DND-41 (cell line): ENCODE measurements around the gene CD151.

Experiments used
- ATAC-seq: fragments of 200-7000 bp; cut with Tn5 transposase; 3 replicates; pipeline ENCODE4 v1.9.1; 2021; ENCODE audit warnings: low read depth; ENCODE audit not compliant: insufficient read depth
- DNase-seq: peaks from one replicate; pipeline ENCODE4 v3.0.0-alpha.2; 2020
- H2AFZ ChIP-seq: 2 replicates; pipeline ENCODE4 v1.6.0; 2012; ENCODE audit warnings: low read depth, low read length
- H3K27ac ChIP-seq: 2 replicates; pipeline ENCODE4 v1.5.1; 2012; ENCODE audit warnings: low read length, inconsistent platforms
- H3K27me3 ChIP-seq: fragments of 200-600 bp; sonication (generic); 2 replicates; pipeline ENCODE4 v1.6.0; 2012; ENCODE audit warnings: low read length, mild to moderate bottlenecking, inconsistent platforms; ENCODE audit not compliant: insufficient read depth, poor library complexity
- H3K36me3 ChIP-seq: 2 replicates; pipeline ENCODE4 v1.5.1; 2012; ENCODE audit warnings: low read length, inconsistent platforms; ENCODE audit not compliant: insufficient read depth
- H3K4me1 ChIP-seq: 2 replicates; pipeline ENCODE4 v1.5.1; 2012; ENCODE audit warnings: mild to moderate bottlenecking, low read length; ENCODE audit not compliant: insufficient read depth
- H3K4me2 ChIP-seq: 2 replicates; pipeline ENCODE4 v1.6.0; 2012; ENCODE audit warnings: mild to moderate bottlenecking, moderate library complexity, low read length, inconsistent platforms; ENCODE audit not compliant: insufficient read depth
- H3K4me3 ChIP-seq, 2 experiments: fragments of 200-600 bp in 1 of 2; shearing (Covaris generic) in 1 of 2; 2 replicates each; pipeline ENCODE4 v1.5.1; 2012 to 2016; ENCODE audit warnings: inconsistent platforms in 2 of 2, low read length in 2 of 2, mild to moderate bottlenecking in 2 of 2, low read depth in 1 of 2, moderate library complexity in 1 of 2
- H3K79me2 ChIP-seq: 2 replicates; pipeline ENCODE4 v1.6.0; 2012; ENCODE audit warnings: low read length, inconsistent platforms; ENCODE audit not compliant: insufficient read depth
- H3K9ac ChIP-seq: 2 replicates; pipeline ENCODE4 v1.6.0; 2012; ENCODE audit warnings: low read depth, mild to moderate bottlenecking, inconsistent platforms, low read length, moderate library complexity
- H3K9me3 ChIP-seq: 2 replicates; pipeline ENCODE4 v1.5.1; 2012; ENCODE audit warnings: low read length, moderate library complexity, mild to moderate bottlenecking, inconsistent platforms; ENCODE audit not compliant: insufficient read depth, severe bottlenecking
- H4K20me1 ChIP-seq: 2 replicates; pipeline ENCODE4 v1.6.0; 2012; ENCODE audit warnings: low read length; ENCODE audit not compliant: insufficient read depth
- CTCF ChIP-seq: IDR thresholded peaks from 2 replicates; pipeline ENCODE4 v1.5.1; 2012; ENCODE audit warnings: borderline replicate concordance, low read length, moderate library complexity, mild to moderate bottlenecking; ENCODE audit not compliant: poor library complexity, severe bottlenecking; ENCODE audit errors: extremely low read depth
- EZH2 ChIP-seq: IDR thresholded peaks from 3 replicates; pipeline ENCODE4 v1.6.1; 2012; ENCODE audit warnings: borderline replicate concordance, low read depth, mild to moderate bottlenecking, moderate library complexity, low read length, inconsistent platforms; ENCODE audit not compliant: severe bottlenecking

Gene CD151

DNA sequence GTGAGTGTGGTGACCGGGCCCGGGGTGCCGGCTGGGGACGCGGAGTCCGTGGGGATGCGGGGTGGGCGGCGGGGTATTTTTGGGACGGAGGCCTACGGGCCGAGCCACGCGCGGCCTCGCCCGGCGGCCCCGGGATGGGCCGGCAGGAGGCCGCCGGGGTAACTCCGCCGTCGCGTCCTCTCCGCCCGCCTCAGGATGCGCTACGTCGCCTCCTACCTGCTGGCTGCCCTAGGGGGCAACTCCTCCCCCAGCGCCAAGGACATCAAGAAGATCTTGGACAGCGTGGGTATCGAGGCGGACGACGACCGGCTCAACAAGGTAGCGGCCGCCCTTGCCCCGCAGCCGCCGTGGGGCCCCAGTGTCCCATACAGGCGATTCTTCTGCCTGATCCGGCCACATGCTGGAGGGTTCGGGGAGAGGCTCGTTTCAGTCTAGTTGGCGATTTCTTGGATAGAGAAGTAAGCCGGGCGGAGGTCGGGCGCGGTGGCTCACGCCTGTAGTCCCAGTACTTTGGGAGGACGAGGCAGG lies 22.6 kb upstream of the CD151 start:
- H2AFZ ChIP-seq, result no peak overlapping the region
- H3K9ac ChIP-seq, result peak overlapping the region; percentile 84
- TF ChIP-seq CTCF (no peak), EZH2 (no peak)
- H4K20me1 ChIP-seq, result peaks cover 41% of the 10 kb centered on the region
- H3K9me3 ChIP-seq, result no peaks in the 10 kb centered on the region
- peaks cover 39% of the 10 kb centered on the region for H3K36me3 ChIP-seq
- H3K27me3 ChIP-seq, result no peaks in the 10 kb centered on the region
- DNase-seq (no peak), ATAC-seq (no peak)
- H3K4me2 ChIP-seq, result peak overlapping the region; percentile 74
- peak overlapping the region; percentile 98 for H3K27ac ChIP-seq
- H3K4me3 ChIP-seq, result peak overlapping the region; percentile 60 to 79
- H3K79me2 ChIP-seq, result peaks cover 50% of the 10 kb centered on the region
- peaks cover 47% of the 10 kb centered on the region for H3K4me1 ChIP-seq

DNA sequence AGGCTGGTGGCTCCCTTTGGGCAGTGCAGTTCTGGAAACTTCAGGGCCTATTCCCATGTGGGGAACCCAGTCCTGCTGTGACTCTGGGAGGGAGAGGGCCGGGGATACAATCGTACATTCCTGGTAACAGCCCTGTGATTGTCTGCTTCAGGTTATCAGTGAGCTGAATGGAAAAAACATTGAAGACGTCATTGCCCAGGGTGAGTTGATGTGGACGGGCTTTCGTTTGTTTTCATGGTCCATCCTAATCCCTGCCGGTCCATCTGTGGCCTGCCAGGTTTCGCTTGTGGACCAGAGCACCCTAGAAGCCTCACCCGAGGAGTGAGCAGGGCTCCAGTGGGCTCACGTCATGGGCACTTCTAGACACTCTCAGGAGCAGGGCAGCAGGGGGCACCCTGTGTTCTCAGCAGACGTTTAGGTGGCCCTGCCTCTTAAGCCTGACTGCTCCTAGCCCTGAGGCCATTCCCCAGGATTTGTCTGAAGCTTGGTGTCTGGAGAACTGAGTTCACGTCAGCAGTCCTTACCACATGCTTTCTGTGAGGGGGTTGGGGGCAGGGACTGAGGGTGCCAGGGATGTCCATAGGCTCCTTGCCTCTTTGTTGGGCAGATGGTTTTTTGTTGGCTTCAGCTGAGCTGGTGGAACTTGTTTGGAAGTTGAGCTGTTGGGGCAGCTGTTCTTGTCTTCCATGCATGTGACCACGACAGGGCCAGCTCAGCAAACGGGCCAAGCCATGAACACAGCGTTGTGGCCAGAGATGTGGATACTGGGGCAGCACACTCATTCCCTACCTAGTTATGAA lies 21.1 kb upstream of the CD151 start:
- no peak overlapping the region for H2AFZ ChIP-seq
- TF ChIP-seq EZH2, result no peak
- TF ChIP-seq CTCF, result no peak
- peaks cover 38% of the 10 kb centered on the region for H3K4me1 ChIP-seq
- no peaks in the 10 kb centered on the region for H3K9me3 ChIP-seq
- H3K9ac ChIP-seq, result peak overlapping the region; percentile 84
- ATAC-seq (no peak), DNase-seq (no peak)
- peak overlapping the region; percentile 98; the same call in 1 of the 2 replicates for H3K27ac ChIP-seq
- peaks cover 45% of the 10 kb centered on the region for H4K20me1 ChIP-seq
- no peaks in the 10 kb centered on the region for H3K27me3 ChIP-seq
- peak overlapping the region; percentile 74 for H3K4me2 ChIP-seq
- H3K4me3 ChIP-seq, result peak overlapping the region; percentile 60 to 79; a peak in 3 of 4 replicates
- H3K79me2 ChIP-seq, result peaks cover 50% of the 10 kb centered on the region
- peaks cover 39% of the 10 kb centered on the region for H3K36me3 ChIP-seq

GRCh38 chr11:812390-812789 lies 20.4 kb upstream of the CD151 start:
- TF ChIP-seq CTCF, result no peak
- TF ChIP-seq EZH2, result no peak
- ATAC-seq, result no peak
- Histone ChIP-seq H3K27ac (no peak overlapping the region), H3K4me3 (peak overlapping the region in 1 of 2 experiments; percentile 79; a peak in 1 of 4 replicates), H3K9ac (no peak overlapping the region; the same call in 1 of the 2 replicates), H4K20me1 (peaks cover 45% of the 10 kb centered on the region), H2AFZ (no peak overlapping the region), H3K9me3 (no peaks in the 10 kb centered on the region), H3K79me2 (peaks cover 47% of the 10 kb centered on the region), H3K27me3 (no peaks in the 10 kb centered on the region), H3K4me2 (peak overlapping the region; percentile 74; the same call in 1 of the 2 replicates), H3K36me3 (peaks cover 39% of the 10 kb centered on the region), H3K4me1 (peaks cover 38% of the 10 kb centered on the region)
- no peak for DNase-seq
